ENCODE results near the gene CADPS2.

GRCh38 chr7:122552769-122553168, 333.5 kb downstream of the CADPS2 start:
- TF ChIP-seq POLR2A (IDR thresholded peaks at IDR 0.05) (no peak), EP300 (IDR thresholded peaks at IDR 0.05) (no peak)
- TF ChIP-seq, protein P1, sequence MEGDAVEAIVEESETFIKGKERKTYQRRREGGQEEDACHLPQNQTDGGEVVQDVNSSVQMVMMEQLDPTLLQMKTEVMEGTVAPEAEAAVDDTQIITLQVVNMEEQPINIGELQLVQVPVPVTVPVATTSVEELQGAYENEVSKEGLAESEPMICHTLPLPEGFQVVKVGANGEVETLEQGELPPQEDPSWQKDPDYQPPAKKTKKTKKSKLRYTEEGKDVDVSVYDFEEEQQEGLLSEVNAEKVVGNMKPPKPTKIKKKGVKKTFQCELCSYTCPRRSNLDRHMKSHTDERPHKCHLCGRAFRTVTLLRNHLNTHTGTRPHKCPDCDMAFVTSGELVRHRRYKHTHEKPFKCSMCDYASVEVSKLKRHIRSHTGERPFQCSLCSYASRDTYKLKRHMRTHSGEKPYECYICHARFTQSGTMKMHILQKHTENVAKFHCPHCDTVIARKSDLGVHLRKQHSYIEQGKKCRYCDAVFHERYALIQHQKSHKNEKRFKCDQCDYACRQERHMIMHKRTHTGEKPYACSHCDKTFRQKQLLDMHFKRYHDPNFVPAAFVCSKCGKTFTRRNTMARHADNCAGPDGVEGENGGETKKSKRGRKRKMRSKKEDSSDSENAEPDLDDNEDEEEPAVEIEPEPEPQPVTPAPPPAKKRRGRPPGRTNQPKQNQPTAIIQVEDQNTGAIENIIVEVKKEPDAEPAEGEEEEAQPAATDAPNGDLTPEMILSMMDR (IDR thresholded peaks at IDR 0.05), result no peak
